ENCODE results near the gene ADAMTS19. TPM values are rescaled to one million over a fixed set of nuclear protein-coding genes. Genes with fewer than 3 reads are reported as not detected.

ADAMTS19 gene
- total RNA-seq, 1 donor from 2014 or later, result 45.3 TPM

DNA sequence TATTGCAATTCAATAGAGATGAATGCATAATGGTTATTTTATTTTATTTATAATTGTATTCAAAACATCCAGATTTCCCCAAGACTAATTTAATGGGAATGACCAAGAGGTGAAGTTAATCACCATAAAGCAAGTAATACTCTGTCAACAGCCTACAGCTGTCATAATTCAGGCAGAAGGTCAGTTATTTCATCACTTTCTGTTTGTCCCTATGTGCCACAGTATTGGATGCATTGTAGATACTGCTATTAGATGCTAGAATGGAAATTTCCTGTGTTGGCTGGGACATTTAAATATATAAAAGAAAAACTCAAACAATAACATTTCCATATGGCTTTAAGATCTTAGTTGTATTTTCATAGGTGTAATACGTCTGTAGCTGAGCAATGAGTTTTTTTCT is 231.1 kb downstream of the ADAMTS19 start:
- DNase-seq, result peak; percentile 59

DNA sequence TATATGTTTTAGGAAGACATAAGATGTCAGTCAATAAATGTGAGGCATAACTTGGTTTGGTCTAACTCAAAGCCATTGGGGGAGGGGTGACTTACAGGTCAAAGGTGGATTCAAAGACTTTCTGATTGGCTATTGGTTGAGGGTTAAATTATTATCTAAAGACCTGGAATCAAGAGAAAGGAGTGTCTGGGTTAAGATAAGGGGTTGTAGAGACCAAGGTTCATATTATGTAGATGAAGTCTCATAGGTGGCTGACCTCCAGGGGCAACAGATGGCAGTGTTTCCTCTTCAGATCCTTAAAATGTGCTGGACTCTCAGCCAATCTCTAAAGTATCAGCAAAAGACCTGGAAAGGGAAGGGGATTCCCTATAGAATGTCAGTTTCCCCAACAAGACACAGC is 236.5 kb downstream of the ADAMTS19 start:
- DNase-seq, result no peak

DNA sequence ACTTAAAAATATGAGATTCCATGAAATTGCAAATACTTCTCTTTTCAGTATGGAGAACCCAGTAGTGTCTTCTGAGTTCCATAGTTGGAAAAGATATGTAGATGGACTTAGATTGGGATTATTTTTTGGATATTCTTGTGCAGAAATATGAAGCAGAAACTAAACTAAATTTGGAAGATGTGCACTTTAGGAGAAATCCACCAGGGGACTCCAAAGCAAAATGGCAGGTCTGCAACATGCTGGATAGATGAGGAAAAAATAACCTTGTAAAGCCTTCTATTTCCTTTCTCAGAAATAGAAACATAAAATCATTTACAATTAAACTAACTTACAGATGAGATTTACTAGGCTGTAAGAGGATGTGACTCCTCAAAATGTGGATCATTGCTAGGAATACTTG is 238.6 kb downstream of the ADAMTS19 start:
- DNase-seq, result no peak

DNA sequence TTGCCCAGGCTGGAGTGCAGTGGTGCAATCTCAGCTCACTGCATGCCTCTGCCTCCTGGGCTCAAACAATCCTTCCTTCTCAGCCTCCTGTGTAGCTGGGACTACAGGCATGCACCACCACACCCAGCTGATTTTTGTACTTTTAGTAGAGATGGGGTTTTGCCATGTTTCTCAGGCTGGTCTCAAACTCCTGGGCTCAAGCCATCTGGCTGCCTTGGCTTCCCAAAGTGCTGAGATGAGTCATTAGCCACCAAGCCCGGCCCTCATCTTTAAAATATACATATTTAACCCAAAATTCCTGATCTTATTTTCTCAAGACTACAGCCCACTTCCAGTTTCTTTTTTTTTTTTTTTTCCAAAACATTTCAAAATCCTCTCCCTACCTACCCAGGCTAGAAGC is 256.1 kb downstream of the ADAMTS19 start:
- no peak for DNase-seq

DNA sequence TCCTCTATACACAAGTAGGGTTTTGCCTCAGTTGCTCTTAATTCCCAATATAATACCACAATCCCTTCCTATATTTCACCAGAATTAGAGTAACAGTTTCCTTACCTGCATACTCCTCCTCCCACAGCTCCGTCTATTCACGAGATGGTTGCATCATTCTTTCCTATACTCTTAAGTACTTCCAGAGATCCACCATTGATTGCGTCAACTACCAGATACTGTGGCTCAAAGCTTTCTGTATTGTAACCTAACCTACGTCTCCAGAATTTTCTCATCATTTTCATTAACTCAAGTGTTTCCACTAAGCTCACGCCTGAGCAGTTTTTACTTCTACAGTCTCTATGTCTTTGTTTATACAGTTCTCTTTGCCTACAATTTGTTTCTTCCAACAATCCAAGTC is 256.6 kb downstream of the ADAMTS19 start:
- DNase-seq, result no peak

DNA sequence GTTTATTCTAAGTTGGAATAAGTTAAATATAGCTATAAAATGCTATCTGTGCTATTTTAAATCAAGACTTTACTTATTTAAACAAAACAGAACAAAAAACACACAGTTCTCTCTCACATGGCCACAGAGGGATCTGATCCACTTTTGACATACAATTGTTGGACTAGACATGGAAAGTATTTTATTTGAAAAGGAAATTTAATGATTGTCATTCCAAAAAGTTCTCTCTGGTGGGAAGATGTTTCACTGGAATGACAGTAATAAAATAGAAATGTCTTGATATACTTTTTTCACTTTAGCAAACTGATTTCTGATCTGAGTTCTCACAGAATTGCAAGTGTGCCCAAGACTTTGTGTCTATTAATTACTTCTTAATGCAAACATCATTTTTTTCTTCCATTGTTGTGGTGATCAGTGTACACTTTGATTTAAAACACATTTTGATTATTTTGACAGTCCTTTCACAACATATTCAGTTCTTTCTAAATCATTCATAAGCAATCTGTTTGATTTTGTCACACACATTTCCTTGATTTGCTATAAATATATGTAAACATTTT is 257.7 kb downstream of the ADAMTS19 start:
- peak; percentile 91 for DNase-seq

DNA sequence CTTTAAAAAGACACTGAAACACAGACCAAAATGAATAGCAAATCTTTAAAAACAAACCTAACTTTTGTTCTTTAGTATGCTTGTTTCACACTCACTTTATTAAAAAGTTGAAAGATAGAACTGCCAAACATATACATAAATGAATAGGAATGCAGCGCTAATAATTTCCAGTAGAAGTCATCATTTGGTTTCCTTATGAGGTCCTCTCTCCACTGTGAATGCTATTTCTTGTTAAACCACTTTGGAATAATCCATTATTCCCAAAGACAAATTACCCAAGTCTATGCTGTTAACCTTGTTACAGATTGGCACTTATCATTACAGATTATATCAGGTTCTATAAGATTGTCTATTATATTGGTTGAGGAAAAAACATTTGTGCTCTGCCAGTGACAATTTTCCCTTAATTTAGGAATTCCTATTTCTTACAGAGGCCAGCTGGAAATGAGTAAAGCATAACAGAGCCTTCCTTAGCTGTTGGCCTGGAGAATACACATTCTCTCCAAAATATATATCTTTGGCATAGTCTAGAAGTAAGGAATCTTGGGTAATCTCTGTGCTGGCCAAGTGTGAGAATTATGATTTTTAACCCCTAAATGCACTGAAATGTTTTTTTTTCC is 258.5 kb downstream of the ADAMTS19 start:
- peak; percentile 99 for DNase-seq

DNA sequence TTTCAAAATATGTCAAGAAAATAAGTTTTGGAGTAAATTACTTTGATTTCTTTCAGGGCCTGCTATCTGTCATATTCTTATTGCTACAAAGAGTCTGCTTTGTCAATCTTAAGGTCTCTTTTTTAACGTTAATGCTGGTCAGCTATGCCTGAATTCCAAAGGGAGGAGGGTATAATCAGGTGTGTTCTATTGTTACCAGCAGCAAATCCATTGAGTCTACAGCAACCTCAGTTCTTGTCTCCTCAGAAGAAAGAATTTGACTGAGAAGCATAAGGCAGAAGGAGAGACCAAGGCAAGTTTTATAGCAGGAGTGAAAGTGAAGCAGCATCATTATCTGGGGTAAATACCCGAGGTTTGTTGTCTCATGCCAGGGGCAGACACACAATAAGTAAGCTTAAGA is 264.1 kb downstream of the ADAMTS19 start:
- no peak for DNase-seq

DNA sequence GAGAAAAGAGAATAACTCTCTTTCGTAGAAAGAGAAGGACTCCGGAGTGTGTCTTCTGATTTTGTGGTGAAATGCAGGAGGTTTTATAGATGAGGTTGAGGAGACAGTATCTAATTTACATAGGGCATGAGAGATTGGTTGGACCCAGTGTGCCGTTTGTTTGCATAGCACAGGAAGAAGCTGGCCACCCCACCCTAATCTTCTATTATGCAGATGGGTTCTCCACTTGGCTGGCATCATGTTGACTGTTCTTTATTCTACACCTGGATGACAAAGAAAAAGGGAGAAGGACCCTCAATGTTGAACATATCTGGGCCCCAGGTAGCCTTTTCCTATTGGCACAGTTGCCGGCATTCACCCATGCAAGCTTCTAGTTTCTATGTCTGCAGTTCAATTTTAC is 264.5 kb downstream of the ADAMTS19 start:
- DNase-seq, result no peak

DNA sequence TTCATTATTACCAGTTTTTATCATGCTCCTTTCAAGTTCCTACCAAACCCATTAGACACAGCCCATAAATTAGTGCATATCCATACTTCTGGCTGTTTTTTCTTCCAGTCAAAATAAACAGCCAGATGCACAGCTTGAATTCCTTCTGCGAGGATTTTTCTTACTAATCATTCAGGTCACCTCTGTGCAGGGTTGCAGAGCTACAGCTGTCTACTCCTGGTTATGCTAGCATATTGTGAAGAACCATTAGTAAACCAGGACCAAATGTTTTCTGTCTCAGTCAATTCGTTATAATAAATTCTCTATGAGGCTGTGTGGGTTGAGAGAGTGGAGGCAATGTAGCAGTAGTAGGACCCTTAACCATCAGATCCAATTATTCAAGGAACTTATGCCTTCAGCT is 279.7 kb downstream of the ADAMTS19 start:
- no peak for DNase-seq

DNA sequence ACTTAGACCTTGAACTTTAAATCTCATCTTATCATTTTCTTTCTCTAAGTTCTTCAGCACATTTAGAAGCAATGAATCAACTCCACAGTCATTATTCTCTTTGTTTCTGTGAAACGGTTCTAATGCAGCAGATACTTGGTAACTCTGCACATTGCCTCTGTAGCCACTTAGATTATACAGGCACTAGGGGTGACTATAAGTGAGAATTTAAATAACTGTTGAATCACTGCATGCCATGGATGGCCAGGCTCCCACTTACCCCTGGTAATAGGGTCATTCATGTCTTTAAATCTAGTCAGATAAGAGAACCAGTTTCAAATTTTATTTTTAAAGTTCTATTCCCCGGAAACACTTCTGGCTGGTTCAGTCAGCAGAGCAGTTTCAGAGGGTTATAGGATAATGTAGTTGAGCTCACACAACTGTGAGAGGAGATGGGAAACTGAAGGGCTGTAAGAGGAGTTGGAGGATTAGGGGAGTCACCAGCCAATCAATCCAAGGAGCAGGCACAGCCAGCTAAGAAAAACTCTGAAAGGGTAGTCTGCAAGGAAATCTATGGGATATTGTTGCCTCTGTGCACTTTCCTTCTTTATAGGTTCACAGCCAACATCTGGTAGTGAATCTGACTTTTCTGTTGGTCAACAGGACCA is 283.6 kb downstream of the ADAMTS19 start:
- DNase-seq, result no peak

DNA sequence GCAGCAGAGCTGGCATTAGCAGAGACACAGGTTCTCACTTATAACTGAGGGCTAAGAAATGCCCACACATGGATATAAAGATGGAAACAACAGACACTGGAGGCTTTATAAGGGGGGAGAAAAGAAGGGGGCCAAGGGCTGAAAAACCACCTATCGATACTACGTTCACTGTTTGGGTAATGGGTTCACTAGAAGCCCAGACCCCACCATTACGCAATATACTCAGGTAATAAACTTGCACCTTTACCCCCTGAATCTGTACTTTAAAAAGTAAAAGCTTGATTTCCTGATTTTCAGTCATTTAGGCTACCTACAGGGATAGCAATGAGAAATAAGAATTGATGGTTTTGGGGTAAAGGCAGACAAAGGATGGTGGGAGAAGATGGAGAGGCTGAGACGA is 285.9 kb downstream of the ADAMTS19 start:
- no peak for DNase-seq

DNA sequence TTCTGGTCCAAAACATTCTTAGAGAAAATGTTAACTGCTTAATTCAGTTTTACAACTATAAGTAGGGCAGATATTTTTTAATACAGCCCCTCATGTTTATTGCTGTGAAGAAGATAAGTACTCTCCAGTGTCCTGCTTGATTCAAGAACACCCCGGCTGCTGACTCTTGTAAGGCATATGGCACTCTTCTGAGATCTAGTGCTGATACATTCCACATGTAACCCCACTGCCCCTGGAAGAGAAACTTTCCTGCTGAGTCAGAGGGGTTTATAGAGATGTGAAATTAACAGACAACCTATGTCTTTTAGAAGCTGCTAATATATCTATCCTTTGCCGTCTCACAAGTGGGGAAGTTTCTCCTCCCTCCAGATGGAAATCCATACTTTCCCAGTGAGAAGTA is 286.8 kb downstream of the ADAMTS19 start:
- peak; percentile 56 for DNase-seq

DNA sequence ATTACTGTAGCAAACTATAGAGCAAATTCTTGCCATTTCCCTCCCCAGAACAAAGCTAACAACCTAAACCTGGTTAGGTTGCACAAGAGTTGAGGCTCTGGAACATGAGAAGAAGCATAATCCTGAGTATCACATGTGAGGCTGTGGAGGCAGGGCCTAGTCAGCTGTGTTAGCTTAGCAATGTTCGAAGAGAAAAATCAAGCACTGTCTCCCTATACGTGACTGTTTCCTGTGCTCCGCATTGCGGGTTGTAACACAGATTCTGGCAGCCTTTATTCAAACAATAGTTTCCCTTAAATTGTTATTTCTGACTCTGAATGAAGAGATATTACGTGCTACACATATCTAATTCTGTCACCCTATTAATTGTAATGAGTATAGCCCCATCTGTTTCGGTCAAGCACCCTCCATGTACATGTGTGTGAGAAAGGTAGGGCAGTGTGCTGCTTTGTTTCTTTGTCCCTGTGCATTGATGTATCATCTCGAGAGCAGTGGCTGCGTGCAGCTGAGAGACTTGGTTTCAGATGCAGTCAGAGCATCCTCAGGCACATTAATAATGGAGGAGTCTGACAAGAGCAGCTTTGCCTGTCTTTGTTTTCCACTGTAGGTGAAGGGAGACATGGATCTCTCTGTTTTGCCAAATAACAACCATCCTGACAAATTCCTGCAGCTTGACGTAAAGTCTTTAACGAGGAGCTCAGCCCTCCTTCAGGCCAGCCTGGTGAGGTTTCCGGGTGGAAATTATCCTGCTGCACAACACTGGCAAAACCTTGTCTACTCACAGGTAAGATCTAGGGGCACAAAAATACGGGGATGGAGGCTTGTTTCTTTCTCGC is 287.7 kb downstream of the ADAMTS19 start, which contains the start of gene MINAR2:
MINAR2 (plus strand) TSS at position 523 of the 836 bp plus-strand sequence; CDS start at position 620, 97 bp downstream.
- DNase-seq, result no peak

DNA sequence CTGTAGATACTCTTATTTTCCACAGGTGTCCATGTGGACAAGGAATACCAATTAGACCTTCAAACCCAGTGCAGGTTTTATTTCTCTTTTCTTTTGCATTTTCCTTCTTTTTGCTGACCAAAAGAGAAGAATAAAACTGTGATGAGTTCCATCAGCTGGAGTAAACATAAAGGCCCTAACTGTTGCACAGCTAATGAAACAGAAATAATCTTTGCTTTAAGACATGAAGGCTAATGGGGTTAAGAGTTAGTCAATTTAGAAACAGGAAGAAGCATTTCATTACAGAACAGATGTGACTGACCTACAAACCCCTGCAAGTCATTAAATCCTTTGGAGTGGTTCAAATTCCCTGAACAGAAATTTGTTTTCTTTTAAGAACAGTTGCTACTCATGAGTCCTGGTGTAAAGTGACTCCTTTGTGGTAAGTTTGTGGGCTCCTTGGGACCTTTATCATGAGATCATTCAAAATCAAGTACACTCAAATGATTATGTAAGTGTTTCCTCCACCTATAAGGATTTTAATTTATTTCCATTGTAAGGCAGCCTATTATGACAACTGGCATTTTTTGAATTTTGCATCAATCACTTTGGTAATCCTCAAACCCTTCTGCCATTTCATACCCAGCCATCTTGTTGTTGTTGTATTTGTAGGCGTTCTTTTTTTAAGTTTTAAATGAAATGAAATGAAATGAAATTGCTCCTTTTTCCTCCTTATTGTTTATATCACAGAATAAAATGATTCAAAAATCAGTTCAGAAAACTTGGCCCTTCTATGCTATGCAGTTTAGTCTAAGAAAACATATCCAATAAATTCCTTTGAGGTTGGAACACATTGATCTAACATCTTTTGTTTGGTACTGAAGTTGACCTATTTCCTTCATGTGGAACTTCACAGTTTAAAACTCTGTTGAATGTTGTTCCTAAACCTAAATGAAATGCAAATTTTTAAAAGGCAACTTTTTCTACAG is 289.1 kb downstream of the ADAMTS19 start:
- peak; percentile 46 for DNase-seq

DNA sequence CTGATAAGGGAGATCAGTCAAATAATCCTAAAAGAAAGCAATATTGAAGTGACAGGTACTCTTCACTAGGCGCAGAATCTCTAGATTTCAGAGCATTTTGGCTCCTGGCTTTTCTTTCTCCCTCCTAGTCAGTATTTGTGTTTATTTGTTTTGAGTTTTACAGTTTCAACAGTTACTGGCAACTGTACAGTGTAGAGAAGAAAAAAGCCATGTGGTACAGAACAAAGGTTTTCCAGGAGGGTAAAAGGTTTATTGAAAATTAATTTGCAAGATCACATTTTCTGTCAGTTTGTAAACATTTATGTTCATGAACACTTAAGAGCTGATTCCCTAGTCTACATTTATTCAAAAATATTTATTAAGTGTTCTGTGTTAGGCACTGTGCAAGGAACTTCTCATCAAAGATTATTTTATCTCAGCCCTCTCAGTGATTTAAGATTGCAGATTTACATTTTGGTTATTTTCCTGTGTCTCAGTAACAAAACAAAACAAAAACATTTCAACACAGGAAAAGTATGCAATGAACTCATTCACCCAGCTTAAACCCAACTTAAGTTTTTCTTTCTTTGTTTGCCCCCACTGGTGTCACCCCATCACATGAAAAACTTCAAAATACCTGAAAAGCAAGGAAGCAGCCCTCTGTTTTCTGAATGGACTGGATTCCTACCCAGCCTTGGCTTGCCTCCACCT is 300.7 kb downstream of the ADAMTS19 start:
- DNase-seq, result peak; percentile 57

DNA sequence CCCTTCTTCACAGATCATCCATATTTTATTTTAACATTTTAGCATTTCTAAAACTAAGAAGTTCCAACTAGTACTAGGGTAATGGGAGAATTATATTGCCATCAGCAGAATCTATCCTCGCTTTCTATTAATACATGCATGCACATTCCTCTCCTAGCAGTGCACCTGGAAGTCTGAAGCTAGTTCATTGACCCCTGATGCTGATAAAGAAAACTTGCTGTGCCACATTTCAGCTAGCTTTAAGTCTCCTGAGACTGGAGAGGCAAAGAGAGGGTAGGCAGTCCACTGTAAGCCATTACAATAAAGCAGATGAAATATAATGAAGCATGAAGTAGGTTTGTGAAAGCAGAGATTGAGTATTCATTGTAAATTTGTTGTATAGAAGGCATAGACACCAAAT is 303.6 kb downstream of the ADAMTS19 start:
- no peak for DNase-seq

DNA sequence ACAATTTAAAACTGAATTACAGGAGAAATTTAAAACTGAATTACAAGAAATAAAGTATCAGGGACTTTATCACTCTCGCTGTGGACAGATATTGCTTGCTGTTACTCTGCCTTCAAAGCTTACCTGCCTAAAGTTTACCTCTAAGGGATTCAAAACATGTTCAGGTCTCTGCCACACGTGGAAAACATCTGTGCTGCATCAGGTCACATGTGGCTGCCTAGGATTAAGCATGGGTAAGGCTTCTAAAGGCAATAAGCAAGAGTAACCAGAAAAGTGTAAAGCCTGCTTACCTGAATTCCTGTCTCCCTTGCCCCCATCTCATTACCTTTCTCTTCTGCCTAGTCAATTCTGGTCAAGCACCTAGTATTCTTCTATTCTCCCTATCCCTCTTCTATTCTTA is 306.7 kb downstream of the ADAMTS19 start:
- DNase-seq, result no peak

DNA sequence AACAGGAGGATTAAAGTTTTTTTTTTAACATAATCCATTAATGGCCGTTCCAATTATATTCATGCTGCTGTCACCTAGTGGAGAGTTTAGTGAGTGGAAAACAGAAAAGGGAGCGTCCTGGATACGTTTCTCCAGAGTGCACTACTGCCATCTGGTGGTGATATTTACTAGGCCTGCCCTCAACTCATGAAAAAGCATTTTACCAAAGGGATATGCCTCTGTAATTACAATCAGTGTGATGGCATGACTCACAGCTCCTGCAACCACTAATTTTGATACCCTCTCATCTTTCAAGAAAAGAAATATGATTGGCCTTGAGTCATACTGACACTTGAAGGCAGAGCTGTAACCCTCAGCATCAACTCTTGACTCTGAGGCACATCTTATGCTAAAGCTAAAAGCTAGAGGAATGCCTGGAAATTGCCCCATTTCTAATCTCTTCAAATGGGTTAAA is 307.9 kb downstream of the ADAMTS19 start:
- peak; percentile 94 for DNase-seq

DNA sequence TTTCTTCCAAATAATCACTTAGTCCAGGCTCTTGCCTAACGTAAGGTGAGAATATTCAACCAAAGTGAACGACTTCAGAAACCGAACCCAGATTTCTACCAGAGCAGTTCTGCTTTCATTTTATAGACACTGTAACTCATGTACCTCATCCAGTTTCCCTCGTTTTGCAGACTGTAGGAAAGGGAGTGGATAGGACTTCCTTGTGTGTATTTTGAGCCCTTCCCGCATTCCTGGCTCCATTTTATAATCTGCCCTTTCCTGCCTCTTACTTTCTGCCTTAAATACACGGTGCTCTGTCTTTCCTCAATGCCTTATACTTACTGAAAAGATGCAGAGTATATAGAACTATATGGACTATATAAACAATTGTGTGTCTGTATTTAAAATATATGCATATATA is 308.6 kb downstream of the ADAMTS19 start:
- no peak for DNase-seq
